Measurements from ENCODE around the gene PRX.
"Not testable (repeated sequence)": the region's sequence is repeated elsewhere in the genome, so short reads cannot be mapped to it uniquely, and the experiment has no call there.

PRX gene

GRCh38 chr19:40433391-40434216 lies 20.4 kb upstream of the PRX start:
- peak; percentile 94 for DNase-seq

GRCh38 chr19:40432760-40433159 lies 19.6 kb upstream of the PRX start:
- DNase-seq, result not testable (repeated sequence)

GRCh38 chr19:40431698-40432097 lies 18.5 kb upstream of the PRX start:
- DNase-seq, result no peak

GRCh38 chr19:40430242-40430641 lies 17.1 kb upstream of the PRX start:
- not testable (repeated sequence) for DNase-seq

GRCh38 chr19:40428197-40428596 lies 15.0 kb upstream of the PRX start:
- DNase-seq, result not testable (repeated sequence)

GRCh38 chr19:40425450-40426287 lies 12.5 kb upstream of the PRX start, which contains the start of gene SERTAD1:
Gene SERTAD1 (minus strand): TSS chr19:40425992. CDS start chr19:40423546, 2,446 bp downstream.
- peak; percentile 100 for DNase-seq

- DNase-seq, result no peak
Measured at GRCh38 chr19:40424637-40425449, 11.7 kb upstream of the PRX start.

- no peak for DNase-seq
Measured at GRCh38 chr19:40423938-40424337, 10.8 kb upstream of the PRX start.

- DNase-seq, result no peak
Measured at GRCh38 chr19:40422748-40423566, 9.8 kb upstream of the PRX start.

GRCh38 chr19:40421993-40422747 lies 9.0 kb upstream of the PRX start:
- DNase-seq, result no peak

- peak; percentile 96 for DNase-seq
Measured at GRCh38 chr19:40420766-40421765, 7.9 kb upstream of the PRX start.

- no peak for DNase-seq
Measured at GRCh38 chr19:40420451-40420765, 7.2 kb upstream of the PRX start.

GRCh38 chr19:40419780-40420179 lies 6.6 kb upstream of the PRX start:
- DNase-seq, result no peak

GRCh38 chr19:40419066-40419612 lies 6.0 kb upstream of the PRX start:
- no peak for DNase-seq

GRCh38 chr19:40418040-40418439 lies 4.9 kb upstream of the PRX start:
- no peak for DNase-seq

GRCh38 chr19:40417643-40417981 lies 4.4 kb upstream of the PRX start:
- DNase-seq, result no peak

GRCh38 chr19:40416918-40417642 lies 3.9 kb upstream of the PRX start:
- peak; percentile 80 for DNase-seq

GRCh38 chr19:40415768-40416167 lies 2.6 kb upstream of the PRX start:
- DNase-seq, result no peak
